ENCODE data around the gene CNOT2.

The CNOT2 gene

GRCh38 chr12:70249903-70250302 lies 6.7 kb downstream of the CNOT2 start:
- TF ChIP-seq, protein P1, sequence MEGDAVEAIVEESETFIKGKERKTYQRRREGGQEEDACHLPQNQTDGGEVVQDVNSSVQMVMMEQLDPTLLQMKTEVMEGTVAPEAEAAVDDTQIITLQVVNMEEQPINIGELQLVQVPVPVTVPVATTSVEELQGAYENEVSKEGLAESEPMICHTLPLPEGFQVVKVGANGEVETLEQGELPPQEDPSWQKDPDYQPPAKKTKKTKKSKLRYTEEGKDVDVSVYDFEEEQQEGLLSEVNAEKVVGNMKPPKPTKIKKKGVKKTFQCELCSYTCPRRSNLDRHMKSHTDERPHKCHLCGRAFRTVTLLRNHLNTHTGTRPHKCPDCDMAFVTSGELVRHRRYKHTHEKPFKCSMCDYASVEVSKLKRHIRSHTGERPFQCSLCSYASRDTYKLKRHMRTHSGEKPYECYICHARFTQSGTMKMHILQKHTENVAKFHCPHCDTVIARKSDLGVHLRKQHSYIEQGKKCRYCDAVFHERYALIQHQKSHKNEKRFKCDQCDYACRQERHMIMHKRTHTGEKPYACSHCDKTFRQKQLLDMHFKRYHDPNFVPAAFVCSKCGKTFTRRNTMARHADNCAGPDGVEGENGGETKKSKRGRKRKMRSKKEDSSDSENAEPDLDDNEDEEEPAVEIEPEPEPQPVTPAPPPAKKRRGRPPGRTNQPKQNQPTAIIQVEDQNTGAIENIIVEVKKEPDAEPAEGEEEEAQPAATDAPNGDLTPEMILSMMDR (IDR thresholded peaks at IDR 0.05; ENCODE audit: insufficient read depth, missing control alignments), result no peak
- no peak for FAIRE-seq
- DNase-seq (ENCODE audit: insufficient read length, low spot score), result no peak

- no peak for DNase-seq (ENCODE audit: insufficient read length, low spot score)
- FAIRE-seq, result no peak
- TF ChIP-seq, protein P1 (IDR thresholded peaks at IDR 0.05; ENCODE audit: insufficient read depth, missing control alignments), result no peak
These were observed 8.0 kb downstream of the CNOT2 start for GRCh38 chr12:70251226-70251625.

- FAIRE-seq (no peak), DNase-seq (ENCODE audit: insufficient read length, low spot score) (no peak)
- TF ChIP-seq, protein P1 (IDR thresholded peaks at IDR 0.05; ENCODE audit: insufficient read depth, missing control alignments), result no peak
These were observed 8.4 kb downstream of the CNOT2 start for GRCh38 chr12:70251661-70252060.

DNA sequence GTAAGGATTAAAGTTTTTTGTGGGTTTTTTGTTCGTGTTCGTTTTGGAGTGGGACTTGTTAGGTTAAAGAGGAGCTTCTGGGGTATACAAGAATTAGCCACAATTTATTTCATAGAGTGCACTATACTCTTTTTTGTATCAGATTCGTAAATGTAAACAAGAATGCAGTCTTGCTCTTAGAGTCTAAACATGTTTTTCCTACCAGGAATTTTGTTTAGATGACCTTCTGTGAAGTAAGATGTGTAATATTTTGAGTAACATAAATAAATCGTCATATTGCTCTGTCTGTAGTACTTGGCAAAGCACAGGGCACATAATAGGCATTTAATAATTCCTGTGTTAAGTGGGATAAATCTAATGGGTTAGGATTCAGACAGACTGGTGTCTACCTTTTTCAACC lies 9.6 kb downstream of the CNOT2 start:
- no peak for DNase-seq (ENCODE audit: insufficient read length, low spot score)
- TF ChIP-seq, protein P1 (IDR thresholded peaks at IDR 0.05; ENCODE audit: insufficient read depth, missing control alignments), result no peak

DNA sequence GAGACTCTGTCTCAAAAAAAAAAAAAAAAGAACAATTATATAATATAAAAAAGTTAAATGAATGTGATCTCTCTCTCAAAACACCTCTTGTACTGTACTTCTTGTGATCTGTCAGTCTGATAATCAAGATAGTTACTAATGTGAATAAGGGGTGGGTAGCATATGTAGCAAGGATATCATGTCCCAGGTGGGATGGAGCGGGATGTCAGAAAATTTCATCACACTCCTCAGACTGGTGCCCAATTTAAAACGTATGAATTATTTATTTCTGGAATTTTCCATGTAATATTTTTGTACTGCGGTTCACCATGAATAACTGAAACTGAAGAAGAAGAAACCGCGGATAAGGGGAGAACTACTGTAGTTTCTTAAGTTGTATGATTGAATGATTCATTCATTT lies 11.0 kb downstream of the CNOT2 start:
- FAIRE-seq (no peak), DNase-seq (ENCODE audit: insufficient read length, low spot score) (no peak)
- TF ChIP-seq, protein P1 (IDR thresholded peaks at IDR 0.05; ENCODE audit: insufficient read depth, missing control alignments), result no peak

More for the DNA sequence above, 9.6 kb downstream of the CNOT2 start:
- no peak for FAIRE-seq

DNA sequence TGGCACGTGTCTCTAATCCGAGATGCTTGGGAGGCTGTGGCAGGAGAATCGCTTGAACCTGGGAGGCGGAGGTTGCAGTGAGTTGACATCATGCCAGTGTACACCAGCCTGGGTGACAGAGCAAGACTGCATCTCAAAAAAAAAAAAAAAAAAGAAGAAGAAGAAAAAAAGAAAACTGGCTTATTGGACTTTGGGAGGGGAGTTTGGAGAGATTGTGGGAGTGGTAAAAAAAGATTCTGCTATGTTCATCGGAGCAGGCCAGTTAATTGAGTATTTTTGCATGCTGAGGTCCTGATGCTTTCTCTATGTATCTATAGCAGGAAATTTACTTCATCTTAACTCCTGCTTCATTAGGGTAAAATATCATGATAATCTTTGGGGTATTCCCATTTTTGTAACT lies 11.6 kb downstream of the CNOT2 start:
- DNase-seq (ENCODE audit: insufficient read length, low spot score), result no peak
- TF ChIP-seq, protein P1 (IDR thresholded peaks at IDR 0.05; ENCODE audit: insufficient read depth, missing control alignments), result no peak

GRCh38 chr12:70255311-70255710 lies 12.1 kb downstream of the CNOT2 start:
- TF ChIP-seq, protein P1 (IDR thresholded peaks at IDR 0.05; ENCODE audit: insufficient read depth, missing control alignments), result no peak
- FAIRE-seq (no peak), DNase-seq (ENCODE audit: insufficient read length, low spot score) (no peak)

More for the DNA sequence above, 11.6 kb downstream of the CNOT2 start:
- FAIRE-seq, result no peak
